22Rv1 (cell line): ENCODE data around the gene MED10.
"Not testable (repeated sequence)": the region's sequence is repeated elsewhere in the genome, so short reads cannot be mapped to it uniquely, and the experiment has no call there.

Source experiments
- H3K27ac ChIP-seq: fragments of 450-650 bp; 2 replicates; pipeline ENCODE4 v1.5.1; 2017
- CTCF ChIP-seq: fragments of 450-650 bp; IDR thresholded peaks from 2 replicates; pipeline ENCODE4 v1.5.1; 2017; ENCODE audit warnings: mild to moderate bottlenecking
- ZFX ChIP-seq: fragments of 450-650 bp; IDR thresholded peaks from 2 replicates; pipeline ENCODE4 v1.6.1; 2017; ENCODE audit warnings: antibody characterized with exemption, borderline replicate concordance

Gene MED10

GRCh38 chr5:6362846-6363245 lies 15.5 kb downstream of the MED10 start:
- TF ChIP-seq CTCF (no peak), ZFX (no peak)
- H3K27ac ChIP-seq, result no peak overlapping the region

- H3K27ac ChIP-seq, result no peak overlapping the region
- TF ChIP-seq CTCF (no peak), ZFX (no peak)
Measured at GRCh38 chr5:6361101-6361500, 17.2 kb downstream of the MED10 start.

- TF ChIP-seq CTCF (no peak), ZFX (no peak)
- H3K27ac ChIP-seq, result no peak overlapping the region
Measured at GRCh38 chr5:6360323-6361072, 17.8 kb downstream of the MED10 start.

- TF ChIP-seq ZFX (no peak), CTCF (no peak)
- H3K27ac ChIP-seq, result no peak overlapping the region
Measured at GRCh38 chr5:6359555-6360322, 18.6 kb downstream of the MED10 start.

- no peak for TF ChIP-seq ZFX
- no peak for TF ChIP-seq CTCF
- H3K27ac ChIP-seq, result no peak overlapping the region
Measured at GRCh38 chr5:6358434-6358820, 19.9 kb downstream of the MED10 start.

GRCh38 chr5:6357817-6358433 lies 20.4 kb downstream of the MED10 start:
- H3K27ac ChIP-seq, result not testable (repeated sequence)

- no peak for TF ChIP-seq ZFX
- TF ChIP-seq CTCF, result no peak
- no peak overlapping the region for H3K27ac ChIP-seq
Measured at GRCh38 chr5:6356578-6357164, 21.7 kb downstream of the MED10 start.
